Smooth muscle cell (in vitro differentiated cells): Measurements from ENCODE around the gene ZBTB45. TPM values are rescaled to one million over a fixed set of nuclear protein-coding genes. Genes with fewer than 3 reads are reported as not detected.

Experiments used
- DNase-seq: peaks from one replicate; lab custom pipeline; 2025; ENCODE audit not compliant: unreplicated experiment; lab: John Stamatoyannopoulos, UW
- H2AFZ ChIP-seq: fragments of 200-600 bp; sonication (generic); 2 replicates; pipeline ENCODE4 v1.6.0; 2016; ENCODE audit warnings: antibody characterized with exemption, low read depth, mild to moderate bottlenecking
- H3F3A ChIP-seq: fragments of 200-600 bp; sonication (generic); 2 replicates; pipeline ENCODE4 v1.6.0; 2017; ENCODE audit warnings: antibody characterized with exemption, low read depth
- H3K27ac ChIP-seq: fragments of 200-600 bp; sonication (generic); 2 replicates; pipeline ENCODE4 v1.5.1; 2016; ENCODE audit warnings: low read depth, mild to moderate bottlenecking
- H3K27me3 ChIP-seq: fragments of 200-600 bp; sonication (generic); 2 replicates; pipeline ENCODE4 v1.6.1; 2016; ENCODE audit warnings: low read depth, mild to moderate bottlenecking
- H3K36me3 ChIP-seq: fragments of 200-600 bp; sonication (generic); 2 replicates; pipeline ENCODE4 v1.5.1; 2016; ENCODE audit warnings: low read depth
- H3K4me1 ChIP-seq: fragments of 200-600 bp; sonication (generic); 2 replicates; pipeline ENCODE4 v1.5.1; 2016; ENCODE audit warnings: low read depth
- H3K4me2 ChIP-seq: fragments of 200-600 bp; sonication (generic); 2 replicates; pipeline ENCODE4 v1.6.0; 2016; ENCODE audit warnings: mild to moderate bottlenecking
- H3K4me3 ChIP-seq: fragments of 200-600 bp; sonication (generic); 2 replicates; pipeline ENCODE4 v1.5.1; 2016; ENCODE audit warnings: mild to moderate bottlenecking
- H3K79me2 ChIP-seq: fragments of 200-600 bp; sonication (generic); 2 replicates; pipeline ENCODE4 v1.6.0; 2016; ENCODE audit warnings: low read depth, mild to moderate bottlenecking
- H3K9ac ChIP-seq: fragments of 200-600 bp; sonication (generic); 2 replicates; pipeline ENCODE4 v1.6.0; 2016; ENCODE audit warnings: low read depth
- H3K9me3 ChIP-seq: fragments of 200-600 bp; sonication (generic); replicated peaks from 2 replicates; pipeline ENCODE4 v1.5.1; 2016; ENCODE audit warnings: low read depth
- H4K20me1 ChIP-seq: fragments of 200-600 bp; sonication (generic); 2 replicates; pipeline ENCODE4 v1.6.0; 2016; ENCODE audit warnings: low read depth
- CTCF ChIP-seq: fragments of 200-600 bp; sonication (generic); IDR thresholded peaks from 2 replicates; pipeline ENCODE4 v1.5.1; 2017; ENCODE audit warnings: borderline replicate concordance, mild to moderate bottlenecking, antibody characterized with exemption; ENCODE audit not compliant: insufficient read depth, poor library complexity, severe bottlenecking
- WGBS: methylation state at CpG from one replicate; pipeline ENCODE4 v1.1.7; 2016; ENCODE audit warnings: low lambda C conversion rate; 5-methylcytosine and 5-hydroxymethylcytosine counted together
- polyA plus RNA-seq: library from polyadenylated mRNA; unstranded; fragments of >200 nt; fragmentation: Nextera tagmentation; extraction: Ambion mirVana; gene quantifications from 2 replicates; pipeline ENCODE4 v1.2.1, GENCODE V29; 2016
- total RNA-seq: library from RNA; depleted of rRNA; stranded (reverse); fragments of >200 nt; gene quantifications from 2 replicates; pipeline ENCODE4 v1.2.3, GENCODE V29; 2014

The ZBTB45 gene
- total and polyA plus RNA-seq, 2 experiments from 2014 or later = 8.7 to 23.7 TPM

GRCh38 chr19:58479736-58480480 is 39.7 kb downstream of the ZBTB45 start:
- no peak overlapping the region for H3K9ac ChIP-seq
- H3K79me2 ChIP-seq = no peaks in the 10 kb centered on the region
- no peak overlapping the region for H3K4me2 ChIP-seq
- no peak overlapping the region for H3K4me3 ChIP-seq
- WGBS = 96% methylated on average over 27 of the region's 28 CpGs
- H3K27me3 ChIP-seq = no peaks in the 10 kb centered on the region
- H3K27ac ChIP-seq = no peak overlapping the region
- no peak overlapping the region for H2AFZ ChIP-seq
- H3K4me1 ChIP-seq = peaks cover 13% of the 10 kb centered on the region
- peaks cover 4% of the 10 kb centered on the region for H3F3A ChIP-seq
- no peaks in the 10 kb centered on the region for H4K20me1 ChIP-seq
- TF ChIP-seq CTCF = no peak
- no peak for DNase-seq
- H3K36me3 ChIP-seq = no peaks in the 10 kb centered on the region
- no peaks in the 10 kb centered on the region for H3K9me3 ChIP-seq

- H3K4me1 ChIP-seq = peaks cover 16% of the 10 kb centered on the region
- peaks cover 6% of the 10 kb centered on the region for H3F3A ChIP-seq
- H3K36me3 ChIP-seq = no peaks in the 10 kb centered on the region
- no peaks in the 10 kb centered on the region for H3K9me3 ChIP-seq
- H3K4me2 ChIP-seq = no peak overlapping the region
- 96% methylated on average over 7 of the region's 7 CpGs for WGBS
- H3K9ac ChIP-seq = no peak overlapping the region
- no peak overlapping the region for H3K27ac ChIP-seq
- no peaks in the 10 kb centered on the region for H3K27me3 ChIP-seq
- H3K4me3 ChIP-seq = no peak overlapping the region
- no peak for DNase-seq
- TF ChIP-seq CTCF = no peak
- H2AFZ ChIP-seq = no peak overlapping the region
- H3K79me2 ChIP-seq = no peaks in the 10 kb centered on the region
- H4K20me1 ChIP-seq = peaks cover 1% of the 10 kb centered on the region
Observed at GRCh38 chr19:58479303-58479702, 40.3 kb downstream of the ZBTB45 start.

GRCh38 chr19:58477871-58478270 is 41.7 kb downstream of the ZBTB45 start:
- Histone ChIP-seq H3K27ac (no peak overlapping the region), H3F3A (peaks cover 6% of the 10 kb centered on the region), H3K9me3 (no peaks in the 10 kb centered on the region), H3K4me1 (peaks cover 16% of the 10 kb centered on the region), H3K79me2 (no peaks in the 10 kb centered on the region), H2AFZ (no peak overlapping the region), H3K27me3 (no peaks in the 10 kb centered on the region), H3K9ac (no peak overlapping the region), H3K4me2 (no peak overlapping the region), H3K4me3 (no peak overlapping the region), H3K36me3 (no peaks in the 10 kb centered on the region), H4K20me1 (peaks cover 7% of the 10 kb centered on the region)
- WGBS = 100% methylated on average over 1 of the region's 1 CpG
- no peak for DNase-seq
- no peak for TF ChIP-seq CTCF

- Histone ChIP-seq H4K20me1 (peaks cover 7% of the 10 kb centered on the region), H3K9me3 (no peaks in the 10 kb centered on the region), H3K27me3 (no peaks in the 10 kb centered on the region), H3K27ac (peak overlapping the region; percentile 96), H3K36me3 (no peaks in the 10 kb centered on the region), H3F3A (peaks cover 6% of the 10 kb centered on the region), H3K9ac (peak overlapping the region; percentile 85), H3K4me2 (peak overlapping the region; percentile 89), H3K4me1 (peaks cover 16% of the 10 kb centered on the region), H3K4me3 (peak overlapping the region; percentile 54), H2AFZ (no peak overlapping the region), H3K79me2 (no peaks in the 10 kb centered on the region)
- no peak for DNase-seq
- no peak for TF ChIP-seq CTCF
- WGBS = 92% methylated on average over 15 of the region's 15 CpGs
Observed at GRCh38 chr19:58477130-58477529, 42.5 kb downstream of the ZBTB45 start.
